Heart left ventricle (tissue), 16 donors: Measurements from ENCODE around the gene NTM. TPM values are rescaled to one million over a fixed set of nuclear protein-coding genes. Genes with fewer than 3 reads are reported as not detected.

Experiments used
- ATAC-seq, 4 donors: fragments of 200-7000 bp; cut with Tn5 transposase; one replicate each; pipeline ENCODE4 v1.9.1; 2020 to 2022; ENCODE audit warnings: moderate library complexity in 4 of 4, mild to moderate bottlenecking in 3 of 4, moderate number of reproducible peaks in 1 of 4
- DNase-seq, 5 donors: peaks; one replicate each; pipeline ENCODE4 v3.0.0-alpha.2; 2020
- H3K27ac ChIP-seq, 12 donors: fragments of 200-600 bp; sonication (generic) in 4 of 12; one replicate each; pipeline versions ENCODE4 v1.5.0 to v1.8.0; 2016 to 2022; ENCODE audit warnings: mild to moderate bottlenecking in 2 of 12
- H3K27me3 ChIP-seq, 9 donors: fragments of 200-600 bp; sonication (generic) in 2 of 9; one replicate each; pipeline versions ENCODE4 v1.5.1 to v1.8.0; 2016 to 2022; ENCODE audit warnings: mild to moderate bottlenecking in 3 of 9
- H3K36me3 ChIP-seq, 9 donors: fragments of 200-600 bp; sonication (generic) in 2 of 9; one replicate each; pipeline versions ENCODE4 v1.5.0 to v1.8.0; 2018 to 2022; ENCODE audit warnings: mild to moderate bottlenecking in 2 of 9
- H3K4me1 ChIP-seq, 12 donors: fragments of 200-600 bp; sonication (generic) in 4 of 12; one replicate each; pipeline versions ENCODE4 v1.5.0 to v1.8.0; 2016 to 2022; ENCODE audit warnings: mild to moderate bottlenecking in 3 of 12
- H3K4me3 ChIP-seq, 12 donors: fragments of 200-600 bp; sonication (generic) in 4 of 12; one replicate each; pipeline versions ENCODE4 v1.5.0 to v1.8.0; 2017 to 2022; ENCODE audit warnings: mild to moderate bottlenecking in 9 of 12, moderate library complexity in 4 of 12
- H3K9me3 ChIP-seq, 12 donors: fragments of 200-600 bp; sonication (generic) in 4 of 12; one replicate each; pipeline versions ENCODE4 v1.5.0 to v1.8.0; 2016 to 2022; ENCODE audit warnings: mild to moderate bottlenecking in 1 of 12
- CTCF ChIP-seq, 12 donors: fragments of 200-600 bp; sonication (generic) in 4 of 12; IDR thresholded peaks; one replicate each; pipeline versions ENCODE4 v1.5.0 to v1.8.0; 2018 to 2022; ENCODE audit warnings: antibody characterized with exemption in 12 of 12, mild to moderate bottlenecking in 5 of 12
- POLR2A ChIP-seq, 2 donors: fragments of 450-650 bp; IDR thresholded peaks; one replicate each; pipeline ENCODE4 v1.6.1; 2017; ENCODE audit warnings: antibody characterized with exemption in 2 of 2, mild to moderate bottlenecking in 2 of 2, moderate library complexity in 2 of 2
- WGBS, 4 donors: extraction: QIAGEN DNeasy Blood & Tissue Kit in 2 of 4; methylation state at CpG; one replicate each; pipeline versions ENCODE4 v1.1.5 to v1.1.7; 2013 to 2018; 5-methylcytosine and 5-hydroxymethylcytosine counted together
- intact Hi-C, 10 donors: fragments of 100-400 bp; cut with DNase I; formaldehyde crosslinking; loops; one replicate each; pipeline versions ENCODE4 v1.11.1 to v1.14.2; 2022
- polyA plus RNA-seq, 2 donors: library from polyadenylated mRNA; stranded (reverse); fragments of 200-250 nt; gene quantifications; one replicate each; pipeline ENCODE4 v1.2.3, GENCODE V29; 2013
- total RNA-seq, 9 donors: library from RNA; depleted of rRNA in 2 of 9; stranded (reverse); fragments of >200 nt in 2 of 9; fragmentation: NEBNext Ultra II Directional in 3 of 9; extraction: Animal tissue kit (Norgen Biotek cat#: 25700) in 3 of 9; gene quantifications; one replicate each; pipeline versions ENCODE4 v1.1.0 to v1.2.4, GENCODE V29; 2016 to 2023
- donor health status: ischemic (EF 13 %, LVEDD 7.1; RV severe dilation, severe dysfunction).
- donor health status: healthy with polysubstance abuse.
- donor health status: DM: no; HTN: yes; CAD: no.
- donor health status: DM: no; HTN: no; CAD: no.
- donor health status: ischemic (EF 25% LVEDD 6.9; RV normal size, moderate dysfunction).
- donor health status: ischemic (EF 25% LVEDD 5.7; RV mildly dilated, moderate dysfunction).
- donor health status: healthy.
- donor health status: DM: yes; HTN: yes; CAD: no.
- donor health status: ischemic (EF 35%, LVEDD 5.7; RV mildly dilated, moderate dysfunction).
- donor health status: nonischemic (EF 11% LVEDD 7.7; RV severe dilation, severe dysfunction).
- donor health status: DM: yes; HTN: yes; CAD: no.
- donor health status: PGD.
- donor health status: ischemic (EF 29% LVEDD 5.4; RV normal size, mild dysfunction).
- donor health status: nonischemic (EF 23%, LVEDD 6.1; RV moderate dilation, normal function).

Gene NTM
- total and polyA plus RNA-seq, 11 donors = 0.40 to 7.7 (median 1.5) TPM

- Histone ChIP-seq H3K36me3 (no peaks in the 10 kb centered on the region), H3K4me1 (no peaks in the 10 kb centered on the region), H3K27me3 (peaks cover 0 to 69% (median 6%) of the 10 kb centered on the region in 9 donors), H3K27ac (no peak overlapping the region), H3K9me3 (no peaks in the 10 kb centered on the region), H3K4me3 (no peak overlapping the region)
- ATAC-seq (peak in 2 of 4 donors; percentile 36 to 87), DNase-seq (no peak)
- intact Hi-C loops = no loop called here
- no peak for TF ChIP-seq CTCF (IDR thresholded peaks at IDR 0.05)
- TF ChIP-seq POLR2A (IDR thresholded peaks at IDR 0.05) = no peak
- 20 to 32% (median 28%) methylated on average over 10 of the region's 10 CpGs for WGBS, 4 donors
Measured at GRCh38 chr11:131467645-131468394, 97.4 kb downstream of the NTM start.

- no peaks in the 10 kb centered on the region for H3K9me3 ChIP-seq
- 14 to 24% (median 21%) methylated on average over 2 of the region's 2 CpGs for WGBS, 4 donors
- H3K36me3 ChIP-seq = no peaks in the 10 kb centered on the region
- H3K4me1 ChIP-seq = no peaks in the 10 kb centered on the region
- DNase-seq (no peak), ATAC-seq (peak in 1 of 4 donors; percentile 48)
- no peak overlapping the region for H3K4me3 ChIP-seq
- intact Hi-C loops = no loop called here
- no peak overlapping the region for H3K27ac ChIP-seq
- TF ChIP-seq CTCF (IDR thresholded peaks at IDR 0.05) = no peak
- peaks cover 0 to 63% (median 6%) of the 10 kb centered on the region in 9 donors for H3K27me3 ChIP-seq
Measured at GRCh38 chr11:131468565-131468964, 98.2 kb downstream of the NTM start.

- H3K9me3 ChIP-seq = no peaks in the 10 kb centered on the region
- DNase-seq = no peak
- peaks cover 0 to 55% (median 3%) of the 10 kb centered on the region in 9 donors for H3K27me3 ChIP-seq
- no peak for TF ChIP-seq CTCF (IDR thresholded peaks at IDR 0.05)
- TF ChIP-seq POLR2A (IDR thresholded peaks at IDR 0.05) = no peak
- no peak overlapping the region for H3K27ac ChIP-seq
- no peaks in the 10 kb centered on the region for H3K36me3 ChIP-seq
- no peak overlapping the region for H3K4me3 ChIP-seq
- WGBS, 4 donors = 51 to 59% (median 55%) methylated on average over 6 of the region's 6 CpGs
- intact Hi-C loops = no loop called here
- ATAC-seq = no peak
- no peaks in the 10 kb centered on the region for H3K4me1 ChIP-seq
Measured at GRCh38 chr11:131470216-131470925, 100.0 kb downstream of the NTM start.

GRCh38 chr11:131471976-131472375 is 101.6 kb downstream of the NTM start:
- intact Hi-C loops = no loop called here
- Histone ChIP-seq H3K4me1 (no peaks in the 10 kb centered on the region), H3K36me3 (no peaks in the 10 kb centered on the region), H3K9me3 (no peaks in the 10 kb centered on the region), H3K27ac (no peak overlapping the region), H3K4me3 (no peak overlapping the region), H3K27me3 (peaks cover 0 to 55% (median 3%) of the 10 kb centered on the region in 9 donors)
- WGBS, 4 donors = 37 to 59% (median 42%) methylated on average over 3 of the region's 3 CpGs
- no peak for DNase-seq
- no peak for ATAC-seq
- no peak for TF ChIP-seq POLR2A (IDR thresholded peaks at IDR 0.05)
- no peak for TF ChIP-seq CTCF (IDR thresholded peaks at IDR 0.05)
